HepG2 (cell line): ENCODE results near the gene MRPL54. TPM values are rescaled to one million over a fixed set of nuclear protein-coding genes. Genes with fewer than 3 reads are reported as not detected.

Source experiments
- AGO1 ChIP-seq: fragments of 200-400 bp; formaldehyde crosslinking; IDR thresholded peaks from 2 replicates; pipeline ENCODE4 v1.6.1; 2017; ENCODE audit warnings: mild to moderate bottlenecking, low read depth, low read length, moderate library complexity; ENCODE audit not compliant: poor library complexity, severe bottlenecking
- ATAD3A ChIP-seq: sonication (generic); formaldehyde crosslinking; IDR thresholded peaks from 2 replicates; pipeline ENCODE4 v1.4.0; 2020; ENCODE audit warnings: missing genetic modification reagents
- CBX2 ChIP-seq, 2 experiments: fragments of 200-600 bp in 1 of 2; sonication (generic); formaldehyde crosslinking in 1 of 2; IDR thresholded peaks; 2 replicates each; pipeline versions ENCODE4 v1.7.0 to v1.8.1; 2018 to 2022; ENCODE audit warnings: low read depth in 2 of 2, low read length in 1 of 2, mild to moderate bottlenecking in 1 of 2, missing genetic modification reagents in 1 of 2
- GLMP ChIP-seq: sonication (generic); formaldehyde crosslinking; IDR thresholded peaks from 2 replicates; pipeline ENCODE4 v1.9.0; 2021; ENCODE audit warnings: missing genetic modification reagents, mild to moderate bottlenecking, borderline replicate concordance
- GRHL1 ChIP-seq: sonication (generic); formaldehyde crosslinking; conservative IDR thresholded peaks from 2 replicates; pipeline ENCODE4 v1.8.0; 2022; ENCODE audit warnings: missing genetic modification reagents
- HNRNPLL ChIP-seq: fragments of 200-400 bp; formaldehyde crosslinking; IDR thresholded peaks from 2 replicates; pipeline ENCODE4 v1.6.1; 2017; ENCODE audit warnings: mild to moderate bottlenecking, low read depth, low read length; ENCODE audit not compliant: poor library complexity, severe bottlenecking
- KAT8 ChIP-seq: IDR thresholded peaks from 2 replicates; pipeline ENCODE4 v1.6.1; 2016; ENCODE audit warnings: missing genetic modification reagents, missing compliant biosample characterization
- KDM5A ChIP-seq: fragments of 200-600 bp; sonication (generic); IDR thresholded peaks from 2 replicates; pipeline ENCODE4 v1.7.0; 2018; ENCODE audit warnings: antibody characterized with exemption, mild to moderate bottlenecking, low read length, borderline replicate concordance
- KLF12 ChIP-seq: sonication (generic); formaldehyde crosslinking; IDR thresholded peaks from 2 replicates; pipeline ENCODE4 v1.4.0; 2020; ENCODE audit warnings: missing genetic modification reagents, borderline replicate concordance
- MAF1 ChIP-seq: sonication (generic); formaldehyde crosslinking; IDR thresholded peaks from 2 replicates; pipeline ENCODE4 v1.5.0; 2020; ENCODE audit warnings: missing genetic modification reagents, borderline replicate concordance
- NR3C1 ChIP-seq: sonication (generic); formaldehyde crosslinking; IDR thresholded peaks from 2 replicates; pipeline ENCODE4 v1.4.0; 2020; ENCODE audit warnings: missing genetic modification reagents
- PHF8 ChIP-seq: sonication (generic); formaldehyde crosslinking; IDR thresholded peaks from 2 replicates; pipeline ENCODE4 v1.5.0; 2020; ENCODE audit warnings: missing genetic modification reagents
- POLR2A ChIP-seq, 2 experiments: IDR thresholded peaks; 2 replicates each; pipeline ENCODE4 v1.6.1; 2011; ENCODE audit warnings: low read depth in 2 of 2, low read length in 2 of 2, mild to moderate bottlenecking in 1 of 2, moderate library complexity in 1 of 2; ENCODE audit not compliant: insufficient read depth in 1 of 2
- RCOR2 ChIP-seq: IDR thresholded peaks from 2 replicates; pipeline ENCODE4 v1.6.1; 2016; ENCODE audit warnings: missing biosample characterization, missing genetic modification reagents
- SP5 ChIP-seq: IDR thresholded peaks from 2 replicates; pipeline ENCODE4 v1.6.1; 2016; ENCODE audit warnings: low read depth, borderline replicate concordance
- STAT6 ChIP-seq: sonication (generic); formaldehyde crosslinking; IDR thresholded peaks from 2 replicates; pipeline ENCODE4 v1.4.0; 2020; ENCODE audit warnings: missing genetic modification reagents, mild to moderate bottlenecking, borderline replicate concordance
- TBX2 ChIP-seq: sonication (generic); formaldehyde crosslinking; IDR thresholded peaks from 2 replicates; pipeline ENCODE4 v1.5.0; 2020; ENCODE audit warnings: missing genetic modification reagents, mild to moderate bottlenecking, borderline replicate concordance
- ZBTB43 ChIP-seq: sonication (generic); formaldehyde crosslinking; conservative IDR thresholded peaks from 2 replicates; pipeline ENCODE4 v1.4.0; 2020; ENCODE audit warnings: missing genetic modification reagents
- ZBTB7B ChIP-seq: sonication (generic); formaldehyde crosslinking; IDR thresholded peaks from 2 replicates; pipeline ENCODE4 v1.4.0; 2020; ENCODE audit warnings: missing genetic modification reagents
- ZNF546 ChIP-seq: sonication (generic); formaldehyde crosslinking; conservative IDR thresholded peaks from 2 replicates; pipeline ENCODE4 v1.8.1; 2023; ENCODE audit warnings: mild to moderate bottlenecking, missing genetic modification reagents
- ZNF563 ChIP-seq: sonication (generic); formaldehyde crosslinking; IDR thresholded peaks from 2 replicates; pipeline ENCODE4 v1.8.0; 2022; ENCODE audit warnings: mild to moderate bottlenecking, moderate library complexity, missing genetic modification reagents
- ZNF766 ChIP-seq: sonication (generic); formaldehyde crosslinking; IDR thresholded peaks from 2 replicates; pipeline ENCODE4 v1.5.0; 2020; ENCODE audit warnings: missing genetic modification reagents, borderline replicate concordance
- ZNF773 ChIP-seq: sonication (generic); formaldehyde crosslinking; IDR thresholded peaks from 2 replicates; pipeline ENCODE4 v1.4.0; 2020; ENCODE audit warnings: missing genetic modification reagents, borderline replicate concordance
- polyA plus RNA-seq, 8 experiments: library from polyadenylated mRNA; depleted of rRNA in 3 of 8; stranded (reverse) in 7 of 8; unstranded in 1 of 8; fragments of >200 nt; fragmentation: Illumina TruSeq in 4 of 8; extraction: Trizol in 4 of 8; gene quantifications; 2 replicates each; pipeline versions ENCODE4 v1.2.1 to v1.2.3, GENCODE V29; 2011 to 2016; ENCODE audit warnings: low read depth in 4 of 8, missing spikeins in 1 of 8, mixed read lengths in 1 of 8; ENCODE audit not compliant: insufficient read depth in 1 of 8
- total RNA-seq, 5 experiments: library from RNA; depleted of rRNA; stranded (reverse); fragments of >200 nt; fragmentation: Illumina TruSeq; extraction: Trizol; gene quantifications; 2 replicates each; pipeline ENCODE4 v1.2.3, GENCODE V29; 2016; ENCODE audit warnings: low read depth in 1 of 5

Gene MRPL54
- total and polyA plus RNA-seq, 2 of the 13 experiments (the other 11 are each of a cell fraction or from before 2014, with no cell fraction given): 36.8 to 66.9 TPM

GRCh38 chr19:3761382-3762129 is 926 bp upstream of the MRPL54 start, which contains the start of gene APBA3 (continued):
- TF ChIP-seq ZBTB7B (peak; percentile 73; the same call in 1 of the 2 replicates), SP5 (no peak), ATAD3A (CRISPR knock-in tag) (no peak), ZNF546 (peak; percentile 32; the same call in 1 of the 2 replicates), STAT6 (CRISPR knock-in tag) (no peak), ZNF766 (CRISPR knock-in tag) (peak; percentile 58; the same call in 1 of the 2 replicates), MAF1 (CRISPR knock-in tag) (0 out of 2 replicates have a peak, but pooled peaks have one; percentile 63), ZNF773 (peak; percentile 10; the same call in 1 of the 2 replicates), GLMP (CRISPR knock-in tag) (no peak), ZNF563 (CRISPR knock-in tag) (0 out of 2 replicates have a peak, but pooled peaks have one; percentile 60), ZBTB43 (CRISPR knock-in tag) (no peak), POLR2A (IDR thresholded peaks at IDR 0.05; ENCODE audit: insufficient read depth in 1 of 2, low read depth in 2 of 2, low read length in 2 of 2) (peak; percentile 48 to 84), RCOR2 (0 out of 2 replicates have a peak, but pooled peaks have one; percentile 57), GRHL1 (CRISPR knock-in tag) (no peak), KLF12 (CRISPR knock-in tag) (0 out of 2 replicates have a peak, but pooled peaks have one; percentile 55), CBX2 (IDR thresholded peaks at IDR 0.05; ENCODE audit: low read depth, low read length) (no peak), CBX2 (CRISPR knock-in tag; IDR thresholded peaks at IDR 0.05; ENCODE audit: low read depth) (no peak), TBX2 (peak; percentile 56), PHF8 (CRISPR knock-in tag) (peak; percentile 90), KDM5A (peak; percentile 67; the same call in 1 of the 2 replicates), AGO1 (peak; percentile 85), KAT8 (CRISPR knock-in tag) (peak; percentile 88), HNRNPLL (peak; percentile 100), NR3C1 (no peak)
